ENCODE measurements around the gene OR1K1. TPM values are rescaled to one million over a fixed set of nuclear protein-coding genes. Genes with fewer than 3 reads are reported as not detected.

OR1K1 gene
- total and polyA plus RNA-seq, 2 of the 13 experiments (the other 11 are each of a cell fraction or from before 2014, with no cell fraction given), result not detected

DNA sequence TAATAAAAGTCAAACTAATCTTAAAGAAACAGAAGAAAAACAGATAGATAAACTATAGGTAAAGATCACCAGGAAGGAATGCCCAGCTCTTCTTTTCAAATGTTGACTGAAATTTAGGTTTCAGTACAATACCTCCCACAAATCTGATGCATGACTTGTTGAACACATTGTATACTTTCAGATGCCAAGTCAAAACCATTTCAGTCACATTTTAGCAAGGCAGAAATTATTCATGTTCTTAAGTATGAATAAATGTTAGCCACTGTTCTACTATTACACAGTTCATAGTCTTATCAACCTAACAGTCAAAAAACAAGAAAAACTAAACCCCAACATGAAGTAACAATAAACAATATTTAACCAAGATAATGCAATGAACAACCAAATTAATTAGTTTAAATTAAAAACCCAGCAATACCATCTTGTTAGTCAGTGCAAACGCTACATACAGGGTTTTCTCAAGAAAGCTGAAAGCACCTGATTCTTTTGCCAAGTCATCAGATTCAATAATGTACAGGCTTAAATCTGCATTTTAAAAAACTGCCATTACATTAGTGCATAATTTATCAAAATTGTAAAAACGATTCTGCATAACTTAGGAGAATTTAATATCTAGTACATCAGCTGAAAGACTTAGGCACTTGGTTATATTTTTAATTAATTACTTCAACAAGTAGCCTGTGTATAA is 48.5 kb downstream of the OR1K1 start:
- 70% methylated on average over 2 of the region's 2 CpGs for WGBS (ENCODE audit: low lambda C conversion rate)
- no TSS peak for BruUV-seq (replicated peaks)
- TF ChIP-seq SRY (CRISPR knock-in tag; IDR thresholded peaks at IDR 0.05) (no peak), MAFF (IDR thresholded peaks at IDR 0.05; ENCODE audit: low read depth, low read length) (peak; percentile 78), MAFK (conservative IDR thresholded peaks at IDR 0.05 in 1 of 2, IDR thresholded peaks at IDR 0.05 in 1 of 2; ENCODE audit: low read length in 2 of 2) (peak; percentile 68 to 78)

More for the DNA sequence above, 48.5 kb downstream of the OR1K1 start:
- Histone ChIP-seq H4K20me1 (ENCODE audit: insufficient read depth, low read length) (no peaks in the 10 kb centered on the region), H3K27me3 (ENCODE audit: control insufficient read depth in 1 of 2, insufficient read depth in 2 of 2, low read length in 2 of 2) (no peaks in the 10 kb centered on the region), H2AFZ (ENCODE audit: low read length) (no peak overlapping the region), H3K9ac (ENCODE audit: insufficient read depth, low read depth, low read length) (no peak overlapping the region), H3K27ac (ENCODE audit: extremely low read length, insufficient read depth, low read length) (no peak overlapping the region), H3K9me3 (ENCODE audit: low read length) (no peaks in the 10 kb centered on the region), H3K79me2 (ENCODE audit: insufficient read depth, low read length) (no peaks in the 10 kb centered on the region), H3K4me3 (replicated peaks in 1 of 3; ENCODE audit: insufficient read depth in 1 of 3, low read depth in 2 of 3, low read length in 3 of 3) (no peak overlapping the region), H3K36me3 (replicated peaks in 1 of 2; ENCODE audit: control insufficient read depth in 1 of 2, insufficient read depth in 2 of 2, low read length in 2 of 2) (peaks cover 1 to 19% of the 10 kb centered on the region in 2 experiments; a peak in 4 of 5 replicates), H3K4me2 (ENCODE audit: low read depth, low read length) (no peak overlapping the region), H3K4me1 (ENCODE audit: insufficient read depth, low read length) (no peaks in the 10 kb centered on the region)
- DNase-seq (ENCODE audit: low spot score) (no peak), FAIRE-seq (no peak), ATAC-seq (no peak)
- intact Hi-C loops (cut with micrococcal nuclease; ENCODE audit: unreplicated experiment) (no loop called here), in situ Hi-C loops (cut with HindIII; ENCODE audit: extremely low pct_ligation_motif_present, low pct_unique_long_range_greater_than_20kb) (no loop called here)
- POLR2A ChIA-PET, result no interaction called here
- CTCF ChIA-PET (ENCODE audit: low intra/inter-chr PET ratio, low total read pairs), result no interaction called here

Other genes starting within 250 kb of the OR1K1 start
- gene OR1N2, start 247.0 kb upstream of the OR1K1 start, total RNA-seq (2016; rRNA removed; fragmentation: Illumina TruSeq; extraction: Trizol), result not detected in 2 replicates
- not detected in 2 replicates for gene OR1N2, start 247.0 kb upstream of the OR1K1 start, polyA plus RNA-seq (2011; rRNA removed)
- gene OR1L8, start 216.7 kb upstream of the OR1K1 start, total RNA-seq (2016; rRNA removed; fragmentation: Illumina TruSeq; extraction: Trizol), result not detected in 2 replicates
- gene OR1L8, start 216.7 kb upstream of the OR1K1 start, polyA plus RNA-seq (2011; rRNA removed), result 0.07 TPM in 1 of 2 replicates, not detected in the other
- not detected in 2 replicates for gene OR1Q1, start 185.4 kb upstream of the OR1K1 start, total RNA-seq (2016; rRNA removed; fragmentation: Illumina TruSeq; extraction: Trizol)
- 0.07 and 0.12 TPM in 2 replicates for gene OR1Q1, start 185.4 kb upstream of the OR1K1 start, polyA plus RNA-seq (2011; rRNA removed)
- gene OR1B1, start 142.5 kb upstream of the OR1K1 start, total RNA-seq (2016; rRNA removed; fragmentation: Illumina TruSeq; extraction: Trizol), result not detected in 2 replicates
- gene OR1B1, start 142.5 kb upstream of the OR1K1 start, polyA plus RNA-seq (2011; rRNA removed), result not detected in 2 replicates
- gene OR1L1, start 138.4 kb upstream of the OR1K1 start, total RNA-seq (2016; rRNA removed; fragmentation: Illumina TruSeq; extraction: Trizol), result not detected in 2 replicates
- not detected in 2 replicates for gene OR1L1, start 138.4 kb upstream of the OR1K1 start, polyA plus RNA-seq (2011; rRNA removed)
- not detected in 2 replicates for gene OR1L3, start 125.0 kb upstream of the OR1K1 start, total RNA-seq (2016; rRNA removed; fragmentation: Illumina TruSeq; extraction: Trizol)
- gene OR1L3, start 125.0 kb upstream of the OR1K1 start, polyA plus RNA-seq (2011; rRNA removed), result not detected in 2 replicates
- gene OR1L4, start 76.1 kb upstream of the OR1K1 start, total RNA-seq (2016; rRNA removed; fragmentation: Illumina TruSeq; extraction: Trizol), result not detected in 2 replicates
- not detected in 2 replicates for gene OR1L4, start 76.1 kb upstream of the OR1K1 start, polyA plus RNA-seq (2011; rRNA removed)
- gene OR1L6, start 57.8 kb upstream of the OR1K1 start, total RNA-seq (2016; rRNA removed; fragmentation: Illumina TruSeq; extraction: Trizol), result not detected in 2 replicates
- not detected in 2 replicates for gene OR1L6, start 57.8 kb upstream of the OR1K1 start, polyA plus RNA-seq (2011; rRNA removed)
- not detected in 2 replicates for gene OR5C1, start 11.2 kb upstream of the OR1K1 start, total RNA-seq (2016; rRNA removed; fragmentation: Illumina TruSeq; extraction: Trizol)
- not detected in 2 replicates for gene OR5C1, start 11.2 kb upstream of the OR1K1 start, polyA plus RNA-seq (2011; rRNA removed)
- 21.6 and 35.2 TPM in 2 replicates for gene PDCL, start 28.5 kb downstream of the OR1K1 start, total RNA-seq (2016; rRNA removed; fragmentation: Illumina TruSeq; extraction: Trizol)
- 4.8 and 6.1 TPM in 2 replicates for gene PDCL, start 28.5 kb downstream of the OR1K1 start, polyA plus RNA-seq (2011; rRNA removed)
- gene RC3H2, start 105.2 kb downstream of the OR1K1 start, total RNA-seq (2016; rRNA removed; fragmentation: Illumina TruSeq; extraction: Trizol), result 36.4 and 42.5 TPM in 2 replicates
- gene RC3H2, start 105.2 kb downstream of the OR1K1 start, polyA plus RNA-seq (2011; rRNA removed), result 20.3 and 21.0 TPM in 2 replicates
- 7.1 and 12.1 TPM in 2 replicates for gene ZBTB6, start 113.2 kb downstream of the OR1K1 start, total RNA-seq (2016; rRNA removed; fragmentation: Illumina TruSeq; extraction: Trizol)
- 3.1 and 3.7 TPM in 2 replicates for gene ZBTB6, start 113.2 kb downstream of the OR1K1 start, polyA plus RNA-seq (2011; rRNA removed)
- 4.5 and 5.6 TPM in 2 replicates for gene ZBTB26, start 131.4 kb downstream of the OR1K1 start, total RNA-seq (2016; rRNA removed; fragmentation: Illumina TruSeq; extraction: Trizol)
- gene ZBTB26, start 131.4 kb downstream of the OR1K1 start, polyA plus RNA-seq (2011; rRNA removed), result 7.6 and 8.6 TPM in 2 replicates
- gene RABGAP1, start 140.9 kb downstream of the OR1K1 start, total RNA-seq (2016; rRNA removed; fragmentation: Illumina TruSeq; extraction: Trizol), result 19.1 and 26.4 TPM in 2 replicates
- gene RABGAP1, start 140.9 kb downstream of the OR1K1 start, polyA plus RNA-seq (2011; rRNA removed), result 16.8 and 19.3 TPM in 2 replicates
- 0.29 TPM in 1 of 2 replicates, not detected in the other for gene GPR21, start 233.5 kb downstream of the OR1K1 start, total RNA-seq (2016; rRNA removed; fragmentation: Illumina TruSeq; extraction: Trizol)
- gene GPR21, start 233.5 kb downstream of the OR1K1 start, polyA plus RNA-seq (2011; rRNA removed), result 0.18 and 0.32 TPM in 2 replicates

All from HepG2 (cell line).